ENCODE data around the gene SORCS2.

DNA sequence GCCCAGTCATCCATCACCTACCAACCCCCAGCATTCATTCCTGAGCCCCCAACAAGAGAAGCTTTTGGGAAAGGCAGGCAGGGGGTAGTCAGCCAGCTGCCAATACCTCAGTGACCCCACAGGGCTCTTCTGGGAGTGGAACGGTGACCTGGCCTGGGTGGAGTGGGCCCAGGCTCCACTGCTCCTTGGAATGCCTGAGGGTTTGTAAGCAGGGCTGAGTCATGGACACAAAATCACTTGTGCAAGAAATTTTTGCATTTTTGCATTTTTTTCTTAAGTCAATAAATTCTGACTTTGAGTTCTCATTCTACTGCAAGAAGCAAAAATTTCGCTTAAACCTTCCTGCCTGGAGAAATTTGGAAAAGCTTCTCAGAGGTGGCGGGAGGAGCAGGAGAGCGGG, 18.5 kb downstream of the SORCS2 start:
- TF ChIP-seq, protein P1, sequence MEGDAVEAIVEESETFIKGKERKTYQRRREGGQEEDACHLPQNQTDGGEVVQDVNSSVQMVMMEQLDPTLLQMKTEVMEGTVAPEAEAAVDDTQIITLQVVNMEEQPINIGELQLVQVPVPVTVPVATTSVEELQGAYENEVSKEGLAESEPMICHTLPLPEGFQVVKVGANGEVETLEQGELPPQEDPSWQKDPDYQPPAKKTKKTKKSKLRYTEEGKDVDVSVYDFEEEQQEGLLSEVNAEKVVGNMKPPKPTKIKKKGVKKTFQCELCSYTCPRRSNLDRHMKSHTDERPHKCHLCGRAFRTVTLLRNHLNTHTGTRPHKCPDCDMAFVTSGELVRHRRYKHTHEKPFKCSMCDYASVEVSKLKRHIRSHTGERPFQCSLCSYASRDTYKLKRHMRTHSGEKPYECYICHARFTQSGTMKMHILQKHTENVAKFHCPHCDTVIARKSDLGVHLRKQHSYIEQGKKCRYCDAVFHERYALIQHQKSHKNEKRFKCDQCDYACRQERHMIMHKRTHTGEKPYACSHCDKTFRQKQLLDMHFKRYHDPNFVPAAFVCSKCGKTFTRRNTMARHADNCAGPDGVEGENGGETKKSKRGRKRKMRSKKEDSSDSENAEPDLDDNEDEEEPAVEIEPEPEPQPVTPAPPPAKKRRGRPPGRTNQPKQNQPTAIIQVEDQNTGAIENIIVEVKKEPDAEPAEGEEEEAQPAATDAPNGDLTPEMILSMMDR (IDR thresholded peaks at IDR 0.05) = no peak
- TF ChIP-seq POLR2AphosphoS5 (IDR thresholded peaks at IDR 0.05; ENCODE audit: low read depth, low read length) = no peak

Measured in Panc1 (cell line).